ENCODE measurements around the gene ACVR1B.

DNA sequence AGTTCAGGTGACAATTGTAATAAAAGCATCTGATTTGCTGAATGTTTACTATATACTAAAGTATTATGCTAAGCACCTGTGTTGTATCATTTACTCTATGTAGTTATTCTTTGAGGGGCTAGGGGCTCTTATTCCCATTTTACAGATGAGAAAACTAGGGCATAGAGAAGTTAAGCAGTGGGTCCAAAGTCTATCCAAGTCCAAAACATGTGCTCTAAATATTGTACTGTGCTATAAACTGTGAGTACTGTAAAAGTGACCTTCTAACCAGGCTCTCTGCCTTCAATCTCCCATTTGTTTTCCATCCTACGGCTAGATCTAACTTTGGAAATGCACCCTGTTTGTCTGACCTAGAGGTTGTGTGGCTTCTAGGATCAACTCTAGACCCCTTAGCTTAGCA is 9.0 kb downstream of the ACVR1B start:
- no peak for TF ChIP-seq CTCF (IDR thresholded peaks at IDR 0.05)
- TF ChIP-seq EZH2 (IDR thresholded peaks at IDR 0.05; ENCODE audit: borderline replicate concordance, insufficient read depth, low read depth, low read length, poor library complexity, severe bottlenecking): no peak

All from B cell (primary cell).